Inflammatory macrophage treated with lipopolysaccharide for 1 hour (primary cell): ENCODE measurements around the gene SLC29A3.

Experiments used
- DNase-seq, 2 donors: peaks; one replicate each; pipeline ENCODE4 v3.0.0-alpha.2; 2020 to 2022

SLC29A3 gene

DNA sequence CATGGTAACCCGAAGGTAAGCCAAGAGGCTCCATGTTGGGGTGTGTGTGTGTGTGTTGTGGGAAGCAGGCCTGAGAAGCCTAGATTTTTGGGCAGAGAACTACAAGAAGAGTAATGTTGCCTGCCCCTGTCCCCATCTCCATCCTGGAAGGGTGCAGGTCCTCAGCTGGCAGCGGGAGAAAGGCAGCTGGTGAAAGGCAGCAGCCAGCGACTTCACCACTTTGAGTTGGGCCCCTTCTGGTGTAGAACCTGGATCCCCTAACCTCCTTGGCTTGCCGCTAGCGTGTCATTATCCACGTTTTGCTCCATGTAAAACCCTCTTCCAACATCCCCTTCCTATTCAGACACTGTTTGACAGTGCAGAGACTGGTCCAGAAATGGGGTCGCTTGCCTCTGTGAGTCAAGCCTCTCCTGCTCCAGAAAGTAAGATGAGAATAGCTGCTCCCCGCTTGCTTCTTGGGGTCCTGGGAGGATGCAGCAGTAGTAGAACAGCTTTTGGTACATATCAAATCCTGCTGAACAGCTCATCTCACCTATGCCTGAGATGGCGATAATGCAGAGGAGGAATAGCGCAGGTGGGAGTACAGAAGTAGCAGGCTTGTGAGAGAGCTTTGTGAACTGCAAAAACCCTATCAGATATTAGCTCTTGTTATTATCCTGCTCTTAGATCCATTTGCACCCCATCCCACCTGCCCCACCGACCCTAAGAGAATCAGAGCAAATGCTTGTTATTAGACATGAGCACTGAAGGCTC, 55.6 kb downstream of the SLC29A3 start:
- DNase-seq, result no peak

DNA sequence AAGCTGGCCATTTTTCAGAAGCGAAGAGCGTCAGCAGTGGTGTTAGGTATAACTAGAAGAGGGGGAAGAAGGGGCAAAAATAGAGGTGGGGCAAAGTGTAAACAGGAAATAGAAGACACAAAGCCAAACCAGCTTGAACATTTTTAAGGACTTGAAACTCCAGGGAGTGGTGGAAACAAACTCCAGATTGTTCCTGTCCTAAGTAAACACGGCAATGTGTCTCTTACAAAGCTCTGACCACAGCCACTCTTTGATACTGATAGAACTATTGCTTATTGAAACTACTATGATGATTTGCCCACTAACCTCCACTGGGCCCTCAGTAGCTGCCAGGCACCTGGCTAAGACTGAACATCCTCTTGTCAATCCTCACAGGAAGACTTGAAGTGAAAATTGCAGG, 56.9 kb downstream of the SLC29A3 start:
- DNase-seq, result no peak

DNA sequence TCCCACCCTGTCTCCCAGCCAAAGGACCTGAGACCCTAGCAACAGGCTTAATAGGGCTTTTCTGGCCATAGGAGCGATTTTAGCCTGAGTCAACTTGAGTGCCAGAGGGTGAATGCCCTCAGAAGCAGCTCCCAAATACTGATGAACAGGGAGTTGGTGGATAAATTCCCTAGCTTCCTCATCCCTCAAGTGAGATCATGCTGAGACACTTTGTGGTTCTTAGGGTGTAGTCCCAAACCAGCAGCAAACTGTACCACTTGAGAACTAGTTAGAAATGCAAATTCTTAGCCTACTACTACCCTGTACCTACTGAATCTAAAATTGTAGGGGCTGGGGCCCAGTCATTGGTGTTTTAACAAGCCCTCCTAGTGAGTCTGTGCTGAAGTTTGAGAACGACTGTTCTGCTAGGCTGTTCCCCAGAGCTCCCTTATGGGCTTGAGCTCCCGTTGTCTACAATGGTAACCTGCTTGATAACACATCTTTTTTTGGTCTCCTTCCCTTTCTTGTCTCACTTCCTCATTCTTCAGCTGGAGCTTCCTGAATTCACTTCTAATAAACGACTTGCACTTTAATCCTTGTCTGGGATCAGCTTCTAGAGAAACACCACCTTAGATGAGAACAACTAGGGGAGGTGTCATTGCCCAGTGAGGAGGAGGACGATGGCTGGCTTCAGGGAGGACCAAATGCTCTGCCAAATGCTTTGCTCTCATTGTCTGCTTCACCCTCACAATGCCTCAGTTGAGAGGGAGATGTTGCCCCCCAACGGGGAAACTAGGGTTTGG, 59.5 kb downstream of the SLC29A3 start:
- DNase-seq, result peak; percentile 62 to 83

DNA sequence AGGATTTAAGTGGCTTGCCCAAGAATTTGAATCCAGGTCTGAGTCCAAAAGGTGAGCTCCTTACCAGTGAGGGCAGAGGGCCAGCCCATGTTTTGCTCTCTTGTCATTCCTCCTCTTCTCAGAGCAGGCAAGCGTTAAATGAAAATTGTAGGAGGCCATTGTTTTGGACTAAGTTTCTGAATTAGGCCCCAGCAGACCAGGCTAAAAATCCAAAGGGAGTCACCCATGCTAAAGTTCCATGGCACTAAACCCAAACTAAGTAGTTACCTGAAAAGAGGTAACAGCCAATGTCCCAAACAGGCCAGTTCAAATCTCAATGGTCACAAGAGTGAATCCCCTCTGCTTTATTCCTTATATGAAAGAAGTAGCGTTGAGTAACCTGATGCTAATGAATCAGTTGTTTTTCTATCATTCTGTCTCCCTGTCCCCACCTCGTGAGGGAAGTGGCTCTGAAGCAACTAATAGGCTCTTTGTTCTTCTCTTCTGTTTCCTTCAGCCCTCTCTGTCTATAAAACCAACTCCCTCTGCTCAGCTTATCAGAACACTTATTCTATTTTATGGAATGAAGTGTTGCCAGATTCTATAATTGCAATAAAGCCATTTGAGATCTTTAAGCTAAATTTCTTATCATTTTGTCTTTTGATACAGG, 60.2 kb downstream of the SLC29A3 start:
- DNase-seq, result peak in 1 of 2 donors; percentile 18

DNA sequence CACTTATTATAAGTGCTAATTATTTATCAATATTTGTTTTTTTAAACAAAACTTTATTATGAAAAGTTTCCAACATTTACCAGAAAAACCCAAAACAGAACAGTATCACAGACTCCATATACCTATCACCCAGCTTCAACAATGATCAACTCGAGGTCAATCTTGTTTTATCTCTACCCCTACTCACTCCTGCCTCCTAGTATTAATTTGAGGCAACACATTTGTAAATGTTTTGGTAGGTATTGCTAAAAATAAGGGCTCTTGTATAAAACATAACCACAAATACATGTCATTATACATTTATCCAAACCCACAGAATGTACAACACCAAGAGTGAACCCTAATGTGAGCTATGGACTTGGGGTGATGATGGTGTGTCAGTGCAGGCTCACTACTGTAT, 61.8 kb downstream of the SLC29A3 start:
- DNase-seq, result no peak

DNA sequence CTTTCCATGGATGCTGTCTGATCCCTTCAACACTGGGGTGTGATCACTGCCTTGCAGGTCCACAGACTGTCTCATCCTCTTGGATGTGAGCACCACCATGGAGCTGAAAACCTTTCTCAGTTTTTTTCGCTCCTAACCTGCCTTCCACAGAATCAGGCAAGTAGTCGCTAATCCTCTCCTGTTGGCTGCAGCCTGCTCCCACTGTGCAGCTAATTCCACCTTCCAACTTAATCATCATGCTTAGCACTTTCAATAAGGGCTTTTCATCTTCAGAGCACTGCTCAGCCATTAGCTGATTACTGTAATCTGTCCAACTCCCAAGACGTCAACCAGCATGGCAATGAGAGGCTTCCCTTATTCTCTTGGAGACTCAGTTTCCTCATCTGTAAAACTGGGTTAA, 62.6 kb downstream of the SLC29A3 start:
- DNase-seq, result no peak

DNA sequence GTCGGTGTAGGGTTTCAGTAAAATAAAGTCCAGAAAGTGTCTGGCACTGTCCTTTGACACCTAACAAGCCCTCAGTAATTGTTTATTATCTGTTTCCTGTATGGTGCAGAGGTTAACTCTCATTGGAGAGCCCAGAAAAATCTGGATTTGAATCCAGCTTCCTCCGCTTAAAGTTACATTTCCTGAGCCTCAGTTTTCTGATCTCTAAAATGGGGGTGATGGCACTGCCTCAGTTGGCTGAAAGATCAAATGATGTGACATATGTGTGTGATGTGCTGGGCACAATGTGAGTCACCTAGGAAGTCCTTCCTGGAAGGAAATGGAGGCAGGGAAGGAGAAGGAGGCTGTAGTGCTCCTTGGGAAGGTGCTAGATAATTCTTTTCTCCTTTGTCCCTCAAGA, 63.0 kb downstream of the SLC29A3 start:
- DNase-seq, result no peak

DNA sequence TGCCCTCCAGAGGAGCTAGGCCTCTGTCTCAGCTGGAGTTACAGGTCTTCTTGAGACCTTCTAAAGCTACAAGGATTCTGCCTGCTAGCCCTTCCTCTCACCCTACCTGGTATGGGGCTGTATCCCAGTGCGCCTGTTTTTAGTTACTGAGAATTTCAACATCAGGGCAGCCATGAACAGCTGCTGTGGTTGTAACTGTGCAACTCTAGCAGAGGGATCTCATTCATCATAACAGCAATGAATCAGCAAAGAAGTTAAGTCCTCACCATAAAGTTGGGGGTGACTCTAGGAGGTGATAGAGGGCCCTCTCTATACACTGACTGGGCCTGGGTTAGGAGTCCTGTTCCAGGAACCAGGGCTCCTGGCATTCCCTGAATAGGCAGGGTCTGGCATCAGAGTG, 63.7 kb downstream of the SLC29A3 start:
- DNase-seq, result peak in 1 of 2 donors; percentile 30

DNA sequence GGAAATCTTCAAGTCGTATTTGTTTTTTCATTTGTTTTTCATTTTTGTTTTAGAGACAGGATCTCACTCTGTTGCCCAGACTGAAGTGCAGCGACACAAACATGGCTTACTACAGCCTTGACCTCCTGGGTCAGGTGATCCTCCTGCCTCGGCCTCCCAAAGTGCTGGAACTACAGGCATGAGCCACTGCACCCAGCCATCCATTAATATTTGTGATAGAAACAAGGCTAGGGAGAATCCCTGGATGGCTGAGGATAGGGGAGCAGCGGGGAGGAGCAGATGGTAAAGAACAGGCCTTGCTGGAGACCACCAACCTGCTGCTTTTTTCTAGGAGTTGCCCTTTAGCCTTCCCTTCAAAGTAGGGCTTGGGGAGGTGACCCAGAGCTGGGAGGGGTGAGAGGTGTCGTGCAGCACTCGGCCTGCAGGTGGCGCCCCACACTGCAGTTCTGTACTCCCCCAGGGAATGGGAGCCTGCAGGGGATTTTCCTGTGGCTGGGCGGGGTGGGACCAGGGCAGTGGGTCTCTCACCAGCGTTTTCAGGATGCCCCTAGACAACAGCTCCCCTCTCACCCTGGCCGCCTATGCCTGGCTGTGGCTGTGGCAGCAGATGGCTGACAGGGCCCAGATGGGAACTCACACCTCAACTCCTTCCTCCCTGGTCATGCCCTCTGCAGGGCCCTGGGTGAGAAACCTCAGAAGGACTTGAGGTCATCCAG, 65.1 kb downstream of the SLC29A3 start:
- peak; percentile 40 to 91 for DNase-seq

DNA sequence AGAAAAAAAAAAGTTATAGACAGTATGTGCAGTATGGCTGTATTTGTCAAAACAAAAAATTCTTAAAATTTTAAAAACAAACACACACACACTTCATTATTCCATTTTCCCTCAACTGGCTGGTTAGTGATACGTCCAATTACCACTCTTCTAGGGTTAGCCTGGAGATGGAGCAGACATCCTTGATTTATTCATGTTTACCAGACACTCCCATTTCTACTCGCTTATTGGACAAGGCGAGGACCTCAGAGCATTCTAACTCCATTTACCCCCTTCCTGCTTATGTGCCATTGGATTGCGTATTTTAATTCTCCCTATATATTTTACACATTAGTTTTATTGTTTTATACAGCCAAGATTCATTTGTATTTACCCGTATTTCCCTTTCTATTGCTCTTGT, 69.1 kb downstream of the SLC29A3 start:
- DNase-seq, result no peak

DNA sequence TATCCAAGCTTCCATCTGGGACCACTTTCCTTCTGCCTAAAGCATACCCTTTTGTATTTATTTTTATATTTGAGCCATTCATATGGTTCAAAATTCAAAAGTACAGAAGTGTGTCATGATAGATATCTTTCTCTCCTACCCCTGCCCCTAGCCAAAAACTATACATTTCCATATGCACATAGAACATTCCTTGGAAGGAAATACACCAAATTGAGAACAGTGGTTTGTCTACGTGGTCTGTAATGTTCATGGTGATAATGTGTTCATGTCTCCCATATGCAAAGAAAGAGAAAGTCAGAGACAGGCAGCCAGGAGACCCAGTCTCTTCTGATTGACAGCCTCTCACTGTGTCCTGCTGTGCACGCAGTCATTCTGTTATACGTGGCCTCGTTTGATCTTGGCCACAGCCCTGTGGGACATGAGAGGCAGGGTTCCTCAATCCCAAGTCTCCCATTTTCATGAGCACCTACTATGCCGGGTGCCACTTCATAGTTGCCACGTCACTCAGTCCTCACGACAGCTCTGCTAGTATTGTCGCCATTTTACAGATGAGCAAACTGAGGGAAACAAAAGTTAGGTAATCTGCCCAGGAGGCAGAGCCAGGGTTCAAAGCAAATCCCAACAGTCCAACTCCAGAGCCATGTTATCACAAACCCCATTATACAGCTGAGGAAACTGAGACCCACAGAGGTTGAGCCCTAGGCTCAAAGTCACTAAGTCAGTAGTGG, 69.7 kb downstream of the SLC29A3 start:
- no peak for DNase-seq

DNA sequence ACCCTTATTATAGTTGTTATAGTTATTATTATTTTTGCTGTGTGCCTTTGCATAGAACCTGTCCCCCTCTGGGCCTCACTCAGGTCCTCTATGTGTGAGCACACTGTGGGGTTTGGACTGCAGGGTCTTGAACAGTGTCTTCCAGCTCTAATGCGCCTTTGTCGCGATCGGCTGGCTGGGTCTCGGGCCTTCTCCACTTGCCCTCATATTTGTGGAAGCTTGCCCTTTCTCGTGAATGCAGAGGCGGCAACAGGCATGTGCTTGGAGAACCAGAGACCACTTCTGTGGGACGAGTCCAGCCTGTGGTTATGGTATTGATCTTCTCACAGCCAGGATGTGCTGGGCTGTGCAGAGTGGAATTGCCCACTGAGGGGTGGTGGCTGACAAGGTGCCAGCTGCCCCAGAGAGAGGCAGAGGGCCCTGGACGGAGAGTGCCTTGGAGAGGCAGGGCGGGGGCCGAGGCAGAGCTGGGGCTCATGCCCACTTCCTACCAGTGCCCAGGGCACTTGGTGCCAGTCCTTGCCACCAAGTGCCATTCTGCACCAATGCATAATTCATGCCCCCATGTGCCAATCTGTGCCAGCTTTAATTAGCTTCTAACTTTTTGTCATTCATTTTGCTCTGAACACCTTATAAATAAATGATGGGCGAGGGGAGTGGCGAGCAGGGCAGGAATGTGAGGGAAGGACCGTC, 70.9 kb downstream of the SLC29A3 start:
- no peak for DNase-seq

DNA sequence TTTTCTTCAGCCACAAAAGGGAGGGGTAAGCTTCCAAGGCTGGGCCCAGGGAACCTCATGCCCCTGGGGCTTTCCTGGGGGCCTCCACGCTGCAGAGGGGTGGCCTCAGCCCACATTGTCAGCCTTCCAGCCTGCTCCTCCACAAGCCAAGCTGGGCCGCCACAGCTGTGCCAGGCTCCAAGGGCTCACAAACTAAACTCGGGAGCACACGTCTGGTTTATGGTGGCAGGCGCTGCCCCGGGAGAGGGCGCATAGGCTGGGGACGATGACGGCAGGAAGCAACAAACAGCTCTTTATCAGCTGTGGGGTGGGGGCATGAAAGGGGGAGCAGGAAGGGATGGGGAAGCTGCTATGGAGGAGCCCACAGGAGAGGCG, 71.4 kb downstream of the SLC29A3 start:
- no peak for DNase-seq

DNA sequence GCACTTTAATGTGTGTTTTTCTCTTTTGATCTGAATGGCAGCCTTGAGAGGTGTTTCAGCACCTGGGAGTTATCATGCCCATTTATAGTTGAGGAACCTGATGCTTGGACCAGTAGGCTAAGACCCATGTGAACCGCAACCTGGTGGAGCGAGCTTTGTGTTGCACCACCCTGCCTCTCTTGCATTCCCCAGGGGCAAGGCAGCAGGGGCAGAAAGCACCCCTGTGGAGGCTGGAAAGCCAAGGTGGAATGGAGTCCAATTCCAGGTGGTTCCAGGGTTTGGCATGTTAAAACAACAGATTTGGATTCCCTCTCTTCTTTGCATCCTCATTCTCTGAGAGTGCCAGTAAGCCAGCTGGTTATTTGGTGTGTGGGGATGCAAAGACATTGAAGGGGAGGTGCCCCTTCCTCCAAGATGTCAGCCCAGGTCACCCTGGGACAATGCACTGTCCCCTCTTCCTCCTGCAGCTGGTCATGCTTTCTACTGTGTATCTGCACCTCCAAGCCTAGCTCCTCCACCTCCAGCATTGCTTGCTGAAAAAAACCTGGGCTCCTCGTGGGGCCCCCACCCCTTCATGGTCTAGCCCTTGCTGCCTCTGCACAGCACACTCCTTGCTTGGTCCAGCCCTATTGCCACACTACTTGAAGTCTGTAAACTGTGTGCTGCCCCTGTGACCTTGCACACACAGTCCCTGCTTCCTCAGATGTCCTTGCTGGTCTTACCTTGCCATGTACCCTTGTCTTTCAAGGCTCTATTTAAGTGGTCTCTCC, 72.0 kb downstream of the SLC29A3 start:
- no peak for DNase-seq

DNA sequence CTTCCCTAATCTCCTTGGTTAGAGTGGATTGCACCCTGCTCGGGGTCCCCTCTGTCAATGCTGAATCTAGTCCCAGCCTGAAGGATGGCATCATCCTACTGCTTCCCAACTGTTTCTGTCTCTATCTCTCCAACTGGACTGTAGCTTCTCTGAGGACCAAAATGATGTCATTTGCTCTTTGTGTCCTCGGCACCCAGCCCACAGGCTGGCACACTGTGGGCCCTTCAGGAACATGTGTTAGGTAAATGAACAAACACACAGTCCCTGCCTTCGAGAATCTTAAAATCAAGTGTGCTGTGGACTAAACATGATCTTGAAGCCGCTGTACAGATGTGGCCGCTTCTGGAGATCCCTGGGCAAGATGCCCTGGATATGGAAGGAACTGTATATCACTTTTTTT, 72.6 kb downstream of the SLC29A3 start:
- no peak for DNase-seq

DNA sequence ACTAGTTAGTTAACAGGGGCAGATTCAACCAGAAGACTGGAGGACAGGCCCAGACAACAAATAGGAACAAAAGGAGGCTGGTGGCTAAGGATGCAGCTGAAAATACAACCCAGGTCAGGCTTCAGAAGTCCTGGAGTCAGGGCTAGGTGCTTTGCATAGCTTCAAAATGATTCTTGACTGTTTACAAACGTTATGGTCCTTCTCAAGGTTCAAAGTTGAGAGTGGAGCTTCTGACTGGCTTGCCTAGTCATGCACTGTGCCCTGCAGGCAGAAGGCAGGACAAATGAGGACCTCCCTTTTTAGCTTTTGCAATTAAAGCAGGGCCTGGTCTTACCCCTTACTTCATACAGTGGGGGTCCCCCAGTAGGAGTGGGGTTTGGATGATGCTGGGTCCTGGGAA, 73.2 kb downstream of the SLC29A3 start:
- no peak for DNase-seq

DNA sequence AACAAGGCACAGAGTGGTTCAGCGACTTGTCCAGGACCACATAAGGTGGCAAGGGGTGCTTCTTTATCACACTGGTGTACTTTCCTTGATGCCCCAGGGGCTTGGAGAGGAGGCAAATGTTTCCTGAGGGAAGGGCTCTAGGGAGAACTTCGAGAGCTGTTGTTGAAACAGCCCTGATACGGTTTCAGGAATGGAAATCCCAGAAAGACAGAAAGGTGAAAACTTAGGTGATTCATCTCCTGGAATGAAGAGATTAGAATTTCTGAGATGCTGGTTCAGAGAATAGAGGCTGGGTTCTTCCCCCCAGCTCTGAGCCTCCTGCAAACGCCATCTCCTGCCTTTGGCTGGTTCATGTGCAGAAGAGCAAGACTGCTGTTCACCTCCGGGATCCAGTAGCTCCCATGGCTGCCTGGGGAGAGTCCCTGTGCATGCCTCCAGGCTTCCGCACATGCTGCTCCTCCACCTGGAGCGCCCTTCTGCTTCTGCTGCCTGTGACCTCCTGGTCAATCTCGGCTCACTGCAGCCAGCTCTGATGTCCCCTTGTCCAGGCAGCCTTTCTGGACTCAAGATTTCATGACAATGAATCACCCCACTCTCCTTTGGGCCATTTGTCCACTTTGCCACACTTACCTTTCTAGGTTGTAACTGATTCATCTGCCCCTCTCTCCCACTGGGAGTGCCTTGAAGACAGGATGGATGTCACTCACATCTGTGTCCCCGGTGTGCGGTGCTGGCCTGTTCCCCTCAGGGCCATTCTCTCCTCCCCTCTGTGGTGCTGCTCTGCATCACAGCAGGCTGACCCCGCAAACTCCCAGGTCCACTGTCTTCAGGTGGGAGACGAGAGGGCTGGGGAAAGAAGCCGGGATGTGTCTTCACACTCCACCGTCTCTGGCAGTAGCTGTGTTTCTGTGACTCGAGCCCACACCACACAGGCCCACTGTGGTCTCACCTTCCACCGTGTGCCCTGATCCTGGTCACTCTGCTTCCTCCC, 74.0 kb downstream of the SLC29A3 start:
- DNase-seq, result no peak

DNA sequence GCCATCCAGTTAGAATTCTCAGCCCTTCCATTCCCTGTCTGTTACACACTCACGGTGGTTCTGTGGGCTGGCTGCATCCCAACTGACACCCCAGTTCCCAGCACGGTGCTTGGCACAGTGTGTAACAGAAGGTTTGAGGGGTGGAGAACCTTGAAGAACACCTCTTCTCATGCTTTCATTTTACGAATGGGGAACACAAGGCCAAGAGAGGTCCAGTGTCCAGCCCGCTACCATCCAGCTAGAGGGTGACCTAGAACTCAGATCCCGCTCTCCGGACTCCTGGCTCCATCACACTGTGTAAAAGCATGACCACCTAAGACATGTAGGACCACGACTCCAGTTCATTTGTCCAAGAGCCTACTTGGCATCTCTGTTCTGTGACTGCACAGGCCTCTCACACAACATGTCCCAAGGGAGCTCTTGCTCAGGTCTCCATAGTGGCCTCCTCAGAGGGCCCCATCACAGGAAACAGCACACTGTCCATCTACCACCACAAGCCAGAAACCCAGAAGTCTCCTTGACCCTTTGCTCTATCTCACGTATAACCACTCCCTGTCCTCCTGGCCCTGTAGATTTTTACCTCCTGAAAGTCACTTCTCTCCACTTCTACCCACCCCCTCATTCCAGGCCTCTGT, 74.9 kb downstream of the SLC29A3 start:
- no peak for DNase-seq

DNA sequence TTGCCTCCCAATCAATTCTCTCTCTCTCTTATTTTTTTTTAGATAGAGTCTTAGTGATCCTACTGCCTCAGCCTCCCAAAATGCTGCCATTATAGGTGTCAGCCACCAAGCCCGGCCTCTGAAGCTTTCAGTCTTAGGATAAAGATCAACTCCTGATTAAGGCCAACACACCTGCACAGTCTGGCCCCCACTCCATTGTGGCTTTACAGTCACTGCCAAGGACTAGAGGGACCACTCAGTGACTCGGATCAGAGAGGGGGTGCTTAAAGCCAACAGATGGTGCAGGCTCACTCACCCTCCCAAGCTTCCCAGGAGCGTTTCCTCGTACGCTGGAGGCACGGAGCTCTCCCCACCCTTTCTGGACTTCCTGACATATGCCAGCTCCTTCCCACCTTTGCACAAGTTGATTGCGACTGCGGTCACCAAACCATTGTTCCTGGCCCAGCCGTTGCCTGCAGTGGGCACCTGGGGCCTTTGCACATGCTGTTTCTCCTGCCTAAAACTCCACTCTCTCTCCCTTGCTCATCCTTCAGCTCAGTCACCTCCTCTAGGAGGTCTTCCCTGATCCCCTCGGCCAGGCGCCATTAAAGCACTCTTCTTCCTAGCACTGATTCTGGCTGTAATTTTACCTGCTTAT, 76.0 kb downstream of the SLC29A3 start:
- DNase-seq, result no peak
